IPS-18c (cell line): Measurements from ENCODE around the gene SNTG2.

Experiments
- H3K4me3 ChIP-seq: 2 replicates; pipeline ENCODE4 v1.7.0; 2013; ENCODE audit warnings: low read depth, mild to moderate bottlenecking, low read length, moderate library complexity; ENCODE audit not compliant: insufficient read depth
- H3K9me3 ChIP-seq: one replicate; pipeline ENCODE4 v1.6.1; 2013; ENCODE audit warnings: mild to moderate bottlenecking, low read length, moderate library complexity; ENCODE audit not compliant: control insufficient read depth, insufficient read depth

Gene SNTG2

DNA sequence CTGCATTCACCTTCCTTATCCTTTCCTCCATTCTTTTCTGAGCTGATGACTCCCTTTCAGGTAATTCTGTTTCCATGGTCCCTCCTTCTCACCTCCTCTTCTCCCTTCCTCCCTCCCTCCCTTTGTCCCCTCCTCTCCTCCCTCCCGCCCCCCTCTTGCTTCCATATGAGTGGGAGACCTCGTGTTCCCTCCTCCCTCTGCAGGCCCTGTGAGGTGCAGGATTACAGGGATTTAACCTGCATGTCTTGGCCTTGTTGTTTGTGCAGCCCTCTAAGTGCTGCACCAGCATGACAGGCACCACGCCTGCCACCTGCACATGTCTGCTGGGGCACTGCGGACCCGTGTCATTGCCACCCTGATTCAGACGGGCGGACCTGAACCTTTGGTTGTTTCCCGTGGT lies 103.1 kb downstream of the SNTG2 start:
- H3K4me3 ChIP-seq: no peak overlapping the region

DNA sequence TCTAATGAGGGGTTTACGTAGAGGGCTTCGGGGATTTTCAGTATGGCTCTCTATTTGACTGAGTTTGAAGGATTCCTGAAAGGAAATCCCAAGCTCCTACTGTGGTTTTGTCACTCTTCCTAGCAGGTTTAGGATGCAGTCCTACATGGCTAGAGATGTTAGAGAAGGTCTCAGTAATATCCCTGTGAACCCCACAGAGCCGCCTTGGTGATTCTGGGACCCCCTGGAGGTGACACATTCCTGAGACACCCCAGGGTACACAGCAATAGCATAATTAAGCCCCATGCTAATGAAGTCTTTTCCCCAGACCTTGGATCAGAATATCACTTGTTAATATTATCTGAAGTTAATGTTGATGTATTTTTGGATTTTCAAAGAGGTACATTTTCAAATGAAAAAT lies 103.8 kb downstream of the SNTG2 start:
- no peaks in the 10 kb centered on the region for H3K9me3 ChIP-seq
- H3K4me3 ChIP-seq: no peak overlapping the region

More for the DNA sequence above, 103.1 kb downstream of the SNTG2 start:
- no peaks in the 10 kb centered on the region for H3K9me3 ChIP-seq

DNA sequence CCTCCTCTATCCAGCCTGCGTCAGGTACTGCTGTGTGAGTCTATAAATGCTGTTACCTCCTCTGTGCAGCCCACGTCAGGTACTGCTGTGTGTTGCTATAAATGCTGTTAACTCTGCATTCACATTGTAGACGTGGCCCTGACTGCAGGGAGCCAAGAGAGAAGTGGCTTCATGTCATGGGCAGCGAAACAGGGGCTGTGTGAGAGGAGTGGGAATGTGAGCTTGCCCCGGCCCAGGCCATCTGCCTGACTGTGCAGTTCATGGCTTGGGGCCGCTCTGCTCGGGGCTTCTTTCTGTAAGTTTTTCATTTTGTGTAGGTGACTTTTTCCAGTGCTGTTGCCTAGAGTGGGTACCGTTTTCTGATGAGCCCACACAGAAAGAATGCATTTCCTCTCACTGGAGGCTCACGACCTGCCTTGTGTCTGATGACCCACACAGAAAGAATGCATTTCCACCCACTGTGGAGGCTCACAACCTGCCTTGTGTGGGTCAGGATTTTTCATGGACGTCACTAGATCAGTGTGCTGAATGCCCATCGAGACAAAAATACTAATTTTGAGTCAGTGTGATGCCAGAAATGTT lies 104.5 kb downstream of the SNTG2 start:
- Histone ChIP-seq H3K9me3 (no peaks in the 10 kb centered on the region), H3K4me3 (no peak overlapping the region)

DNA sequence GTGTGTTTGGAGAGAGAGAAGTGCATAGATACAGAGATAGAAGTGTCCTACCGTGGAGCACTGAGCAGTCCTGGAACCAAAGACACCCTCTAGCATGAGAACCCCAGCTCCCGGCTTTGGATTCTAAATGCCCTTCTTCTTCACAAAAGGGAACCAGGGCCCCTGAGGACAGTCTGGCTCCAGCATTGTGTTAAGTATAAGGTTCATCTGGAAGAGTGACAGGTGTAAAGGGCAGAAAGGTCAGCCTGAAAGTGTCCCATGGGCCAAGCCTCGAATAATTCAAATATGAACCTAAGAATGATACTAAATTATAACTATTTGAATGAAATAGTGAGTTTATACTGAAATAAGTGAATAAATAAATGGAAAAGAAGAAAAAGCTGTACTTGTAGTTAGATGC lies 109.7 kb downstream of the SNTG2 start:
- Histone ChIP-seq H3K9me3 (no peaks in the 10 kb centered on the region), H3K4me3 (no peak overlapping the region)

DNA sequence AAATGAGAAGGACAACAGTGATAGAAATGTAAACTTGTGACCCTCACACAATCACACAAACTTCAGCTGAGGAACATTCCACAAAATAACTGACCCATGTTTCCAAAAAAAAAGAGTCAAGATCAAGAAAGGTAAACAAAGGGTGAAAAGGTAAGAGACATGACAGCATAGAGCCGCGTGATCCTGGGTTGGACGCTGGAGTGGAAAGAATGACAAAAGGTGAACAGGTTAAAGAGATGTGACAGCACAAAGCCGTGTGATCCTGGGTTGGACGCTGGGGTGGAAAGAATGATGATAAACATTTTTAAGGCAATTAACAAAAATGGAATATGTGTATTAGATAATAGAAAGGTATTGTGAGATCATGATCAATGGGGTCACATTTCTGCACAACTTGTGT lies 110.3 kb downstream of the SNTG2 start:
- H3K9me3 ChIP-seq: no peaks in the 10 kb centered on the region
- H3K4me3 ChIP-seq: no peak overlapping the region

DNA sequence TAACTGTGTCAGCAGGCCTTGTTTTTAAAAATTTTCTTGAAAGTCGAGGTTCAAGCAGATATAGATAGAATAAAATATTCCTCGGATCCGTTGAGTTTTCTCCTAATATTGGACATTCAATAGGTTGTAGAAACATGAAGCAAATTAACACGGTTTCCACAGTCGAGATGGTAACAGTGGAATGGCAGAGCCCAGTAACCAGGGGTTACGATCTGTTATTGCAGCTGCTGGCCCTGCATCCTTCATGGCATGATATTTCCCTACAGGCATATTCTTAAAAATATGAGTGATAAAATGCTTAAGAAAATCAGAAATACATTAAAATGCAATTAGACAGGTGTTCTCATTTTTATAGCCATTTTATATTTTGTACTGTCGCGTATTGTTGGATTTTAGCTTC lies 117.6 kb downstream of the SNTG2 start:
- no peaks in the 10 kb centered on the region for H3K9me3 ChIP-seq
- H3K4me3 ChIP-seq: no peak overlapping the region

DNA sequence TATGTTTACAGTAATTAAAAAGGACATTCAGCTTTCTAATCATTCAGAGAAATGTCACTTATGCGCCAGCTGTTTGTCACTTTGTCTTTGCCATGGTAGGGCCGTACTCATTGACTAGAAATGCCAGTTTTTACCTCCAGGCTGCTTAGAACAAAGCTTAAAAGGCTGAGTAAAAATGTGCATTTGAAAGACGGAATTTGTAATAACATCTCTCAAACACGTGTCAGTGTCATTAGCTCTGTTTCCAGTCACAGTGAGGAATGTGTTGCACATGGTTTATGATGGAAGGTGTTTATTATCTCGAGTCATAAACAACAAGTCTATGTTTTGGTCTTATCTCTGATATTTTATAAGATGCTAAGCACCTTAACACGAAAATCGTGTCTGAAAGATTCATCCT lies 118.2 kb downstream of the SNTG2 start:
- H3K4me3 ChIP-seq: no peak overlapping the region
- no peaks in the 10 kb centered on the region for H3K9me3 ChIP-seq

DNA sequence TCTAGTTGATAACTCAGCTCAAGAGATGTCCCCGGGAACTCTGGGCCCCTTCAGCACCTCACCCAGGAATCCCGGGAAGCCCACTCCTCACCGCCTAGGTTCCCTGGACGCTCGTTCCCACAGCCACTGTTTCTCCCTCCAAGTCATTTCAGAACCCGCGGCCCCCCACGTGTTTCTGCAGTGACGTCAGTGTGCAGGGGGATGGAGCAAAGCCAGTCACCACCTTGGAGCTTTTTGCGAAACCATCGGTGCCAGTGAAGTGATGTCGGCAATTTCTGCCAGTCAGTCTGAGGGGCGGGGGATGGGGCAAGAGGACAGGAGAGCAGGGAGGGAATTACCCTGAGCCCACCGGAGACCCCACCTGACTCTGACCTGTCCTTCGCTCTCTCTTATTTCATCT lies 119.2 kb downstream of the SNTG2 start:
- no peak overlapping the region for H3K4me3 ChIP-seq
- H3K9me3 ChIP-seq: no peaks in the 10 kb centered on the region

DNA sequence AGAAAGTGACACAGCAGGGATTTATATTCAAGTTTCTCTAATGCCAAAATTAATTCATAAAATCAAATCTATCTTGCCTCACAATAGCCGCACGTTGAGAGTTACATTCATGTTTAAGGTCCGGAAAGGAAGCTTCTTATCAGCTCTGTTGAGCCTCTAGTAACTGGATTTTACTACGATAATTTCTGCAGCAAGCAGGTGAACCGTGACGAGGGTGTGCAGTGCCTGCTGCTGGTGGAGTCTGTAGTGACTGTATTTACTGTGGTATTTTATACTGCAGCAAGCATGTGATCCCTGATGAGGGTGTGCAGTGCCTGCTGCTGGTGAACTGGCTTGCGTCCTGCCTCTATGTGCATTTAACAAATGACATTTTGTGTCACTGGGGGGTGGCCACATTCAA lies 120.0 kb downstream of the SNTG2 start:
- H3K4me3 ChIP-seq: no peak overlapping the region

DNA sequence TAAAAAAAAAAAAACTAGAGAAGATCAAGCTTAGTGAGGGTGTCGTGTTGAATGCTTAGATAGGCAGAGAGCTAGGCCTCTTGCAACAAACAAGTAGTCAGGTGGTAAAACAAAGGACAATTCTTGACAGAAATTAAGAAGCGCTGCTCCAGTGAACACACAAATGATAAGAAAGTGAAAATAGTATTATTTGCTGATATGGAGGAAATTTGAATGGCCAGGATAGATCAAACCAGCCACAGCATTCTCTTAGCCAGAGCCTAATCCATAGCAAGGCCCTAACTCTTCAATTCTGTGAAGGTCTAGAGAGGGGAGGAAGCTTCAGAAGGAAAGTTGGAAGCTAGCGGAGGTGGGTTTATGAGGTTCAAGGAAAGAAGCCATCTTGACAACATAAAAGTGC lies 121.0 kb downstream of the SNTG2 start:
- H3K4me3 ChIP-seq: no peak overlapping the region
- no peaks in the 10 kb centered on the region for H3K9me3 ChIP-seq

More for the DNA sequence above, 120.0 kb downstream of the SNTG2 start:
- H3K9me3 ChIP-seq: no peaks in the 10 kb centered on the region

DNA sequence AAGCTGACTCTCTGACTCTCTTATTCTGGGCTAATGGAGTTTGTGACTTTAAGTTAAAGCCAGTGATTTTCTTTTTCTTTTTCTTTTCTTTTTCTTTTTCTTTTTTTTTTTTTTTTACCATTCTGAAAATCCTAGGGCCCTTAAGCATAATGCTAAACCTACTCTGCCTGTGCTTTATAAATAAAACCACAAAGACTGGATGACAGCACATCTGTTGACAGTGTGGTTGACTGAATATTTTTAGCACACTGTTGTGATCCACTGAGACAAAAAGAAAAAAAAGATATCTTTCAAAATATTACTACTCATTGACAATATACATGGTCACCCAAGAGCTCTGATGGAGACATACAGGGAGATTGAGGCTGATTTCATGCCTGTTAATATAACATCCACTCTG lies 121.6 kb downstream of the SNTG2 start:
- Histone ChIP-seq H3K9me3 (no peaks in the 10 kb centered on the region), H3K4me3 (no peak overlapping the region)

DNA sequence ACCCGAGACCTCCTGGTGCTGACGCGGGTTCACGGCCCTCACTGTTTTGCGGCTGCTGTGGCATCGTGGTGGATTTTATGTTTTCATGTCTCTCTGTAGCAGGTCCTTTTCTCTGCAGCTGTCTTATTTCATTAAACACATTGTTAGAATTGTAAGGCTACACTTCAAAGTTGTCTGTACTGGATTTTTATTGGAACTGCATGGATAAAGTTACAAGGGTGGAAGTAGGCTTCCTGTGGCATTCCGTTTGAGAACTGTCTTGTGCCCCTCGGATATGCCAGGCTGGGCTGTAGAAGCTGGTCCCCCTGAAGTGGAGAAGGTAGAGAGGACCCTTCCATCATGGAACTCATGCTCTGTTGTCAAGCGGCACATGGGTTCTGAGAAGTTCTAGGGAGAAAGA lies 127.3 kb downstream of the SNTG2 start:
- H3K4me3 ChIP-seq: no peak overlapping the region
- no peaks in the 10 kb centered on the region for H3K9me3 ChIP-seq

DNA sequence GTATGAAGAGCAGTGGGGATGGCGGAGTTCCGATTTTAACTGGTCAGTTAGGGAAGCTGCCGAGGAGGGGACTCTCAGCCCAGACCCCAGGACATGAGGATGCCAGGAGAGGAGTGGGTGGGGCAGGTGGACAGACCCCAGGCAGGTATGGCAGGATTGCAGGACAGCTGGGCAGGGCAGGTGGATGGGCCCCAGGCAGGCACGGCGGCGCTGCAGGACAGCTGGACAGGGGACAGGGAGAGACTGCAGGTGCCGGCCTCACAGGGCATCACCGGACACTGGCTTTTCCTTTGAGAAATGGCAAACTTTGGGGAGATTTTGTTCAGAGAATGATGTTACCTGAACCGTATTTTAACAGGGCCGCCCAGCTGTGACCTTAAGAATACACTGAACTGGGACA lies 127.7 kb downstream of the SNTG2 start:
- H3K4me3 ChIP-seq: no peak overlapping the region
- no peaks in the 10 kb centered on the region for H3K9me3 ChIP-seq

DNA sequence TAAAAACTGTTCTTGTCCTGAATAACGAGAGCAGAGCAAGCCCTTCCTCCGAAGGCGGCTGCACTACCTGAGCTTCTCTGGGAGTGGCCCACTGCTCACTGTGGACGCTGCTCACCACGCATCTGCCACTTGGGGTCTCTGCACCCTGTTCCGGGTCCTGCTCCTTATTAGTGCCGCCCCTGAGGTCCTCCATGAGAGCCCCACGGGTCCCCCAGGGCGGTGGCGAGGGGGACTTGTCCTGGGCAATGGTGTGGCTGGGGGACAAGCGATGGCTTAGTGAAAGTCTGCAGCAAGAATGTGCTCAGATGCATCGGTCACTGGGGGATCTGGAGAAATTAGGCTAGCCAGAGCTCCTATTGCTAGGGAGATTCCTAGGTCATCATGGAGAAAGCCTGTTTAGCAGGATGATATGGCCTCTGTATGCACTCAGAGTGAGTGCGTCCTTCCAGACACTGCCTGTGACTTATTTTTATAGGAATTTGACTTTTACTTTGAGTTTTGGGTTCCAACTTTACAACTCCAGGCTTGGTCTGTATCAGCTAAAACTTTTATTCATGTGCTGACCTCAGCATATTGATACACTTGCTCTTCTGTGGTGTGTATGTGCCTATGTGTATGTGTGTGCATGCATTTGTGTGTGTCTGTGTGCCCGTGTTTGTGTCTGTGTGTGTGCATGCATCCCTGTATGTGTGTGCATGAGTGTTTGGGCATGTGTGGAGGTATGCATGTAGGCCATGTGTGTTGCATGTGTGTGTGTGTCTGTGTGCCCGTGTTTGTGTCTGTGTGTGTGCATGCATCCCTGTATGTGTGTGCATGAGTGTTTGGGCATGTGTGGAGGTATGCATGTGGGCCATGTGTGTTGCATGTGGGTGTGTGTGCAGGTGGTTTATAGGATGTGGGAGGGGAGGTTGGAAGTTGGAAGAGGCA lies 129.5 kb downstream of the SNTG2 start:
- H3K4me3 ChIP-seq: no peak overlapping the region

DNA sequence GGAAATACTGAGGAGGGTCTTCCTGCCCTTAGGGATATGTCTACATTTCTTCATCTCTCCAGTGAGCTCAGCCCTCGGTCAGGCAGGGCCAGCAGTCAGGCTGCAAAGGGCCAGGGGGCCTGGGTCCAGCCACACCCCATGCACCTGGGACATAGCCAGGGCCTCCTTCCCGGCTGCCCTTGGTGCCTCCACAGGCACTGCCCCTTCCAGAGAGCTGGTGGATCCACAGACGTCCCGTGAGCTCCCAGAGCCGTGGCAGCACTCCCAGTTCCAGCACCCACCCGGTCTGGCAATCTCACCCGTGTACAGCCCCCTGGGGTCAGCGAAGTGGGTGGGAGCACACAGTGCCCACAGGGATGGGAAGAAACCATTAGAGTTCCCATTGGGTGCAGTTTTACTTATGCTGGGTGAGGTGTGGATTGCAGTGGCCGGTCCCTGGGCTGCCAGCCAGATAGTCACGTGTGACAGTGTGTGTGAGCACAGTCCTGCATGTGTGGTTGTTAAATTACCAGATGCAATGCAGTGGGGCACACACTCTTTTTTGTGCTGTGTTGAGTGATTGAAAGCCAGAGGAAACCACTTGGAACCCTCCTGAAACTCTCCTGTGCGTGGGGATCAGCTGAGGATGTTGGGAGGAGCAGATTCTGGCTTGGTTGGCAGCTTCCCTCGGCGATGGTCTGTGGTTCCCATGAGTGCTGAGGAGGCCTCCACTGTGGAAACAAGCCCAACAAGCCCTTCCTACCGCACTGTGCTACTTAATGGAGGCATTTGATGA lies 131.0 kb downstream of the SNTG2 start:
- H3K4me3 ChIP-seq: no peak overlapping the region
- H3K9me3 ChIP-seq: no peaks in the 10 kb centered on the region

More for the DNA sequence above, 129.5 kb downstream of the SNTG2 start:
- H3K9me3 ChIP-seq: no peaks in the 10 kb centered on the region

DNA sequence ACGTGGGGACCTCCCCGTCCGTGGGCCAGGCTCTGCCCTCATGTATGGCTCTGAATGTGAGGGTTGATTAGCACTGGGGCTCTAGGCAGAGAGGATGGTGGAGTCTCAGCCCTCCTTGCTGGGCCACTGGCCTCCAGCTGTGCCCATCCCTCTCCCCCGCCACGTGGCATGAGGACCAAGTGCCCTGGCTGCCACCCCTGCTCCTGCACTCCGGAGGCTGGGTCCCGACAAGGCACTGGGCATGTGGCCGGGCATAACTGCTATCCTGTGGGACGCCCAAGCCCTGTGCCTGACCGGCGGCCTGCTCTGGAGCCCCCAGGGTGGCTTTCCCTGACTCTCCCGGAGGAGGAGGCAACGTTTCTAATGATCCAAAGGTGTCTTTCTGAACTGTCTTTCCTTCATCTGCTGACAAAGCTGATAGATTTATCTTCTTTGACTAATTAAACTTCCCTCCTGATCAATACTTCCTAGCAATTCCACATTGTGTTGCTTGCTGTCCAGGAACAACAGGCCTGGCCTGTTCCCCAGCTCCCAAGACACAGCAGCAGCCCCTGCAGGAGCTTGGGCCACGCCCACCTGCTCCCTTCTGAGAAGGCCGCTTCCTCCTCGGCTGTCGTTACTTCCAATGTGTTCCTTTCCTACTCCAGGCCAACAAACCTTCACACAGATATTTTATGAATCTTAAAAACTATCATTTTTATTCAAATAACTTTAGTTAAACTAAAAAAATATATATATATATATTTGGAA lies 132.0 kb downstream of the SNTG2 start:
- no peak overlapping the region for H3K4me3 ChIP-seq
- H3K9me3 ChIP-seq: no peaks in the 10 kb centered on the region

DNA sequence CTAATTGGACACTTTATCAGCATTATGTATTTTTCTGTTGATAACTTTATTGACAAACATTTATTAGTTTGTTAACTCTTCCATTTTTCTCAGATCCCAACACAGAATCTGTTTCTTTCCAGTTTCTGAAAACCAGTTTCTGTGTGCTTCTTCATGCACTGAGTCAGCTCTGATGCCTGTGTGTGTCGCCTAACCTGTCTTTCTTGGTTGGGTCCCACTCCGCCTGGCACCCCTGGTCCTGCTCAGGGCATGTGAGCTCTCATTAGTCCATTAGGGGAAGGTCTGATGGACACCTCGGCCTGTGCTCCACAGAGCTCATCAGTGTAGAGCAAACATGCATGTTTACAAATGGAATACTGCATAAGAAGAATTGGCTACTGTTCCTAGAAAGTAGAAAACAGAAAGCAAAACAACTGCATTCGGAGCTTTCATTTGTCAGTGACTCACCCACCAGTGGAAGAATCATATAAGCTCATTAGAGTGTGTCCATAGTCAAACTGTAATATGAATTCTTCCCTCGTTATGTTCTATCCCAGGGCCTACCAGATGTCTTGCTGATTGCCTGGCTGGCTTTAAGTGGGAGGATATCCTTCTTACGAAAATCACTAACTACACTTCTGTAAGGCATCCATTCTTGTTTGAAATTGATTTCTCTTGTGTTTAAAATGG lies 137.7 kb downstream of the SNTG2 start:
- peaks cover 3% of the 10 kb centered on the region for H3K9me3 ChIP-seq
- H3K4me3 ChIP-seq: no peak overlapping the region
